ENCODE measurements around the gene SLC24A4. TPM values are rescaled to one million over a fixed set of nuclear protein-coding genes. Genes with fewer than 3 reads are reported as not detected.
A peak's percentile ranks its signal among the peaks of the same experiment; 100 is the strongest.

Gene SLC24A4
- total and polyA plus RNA-seq, 2 experiments from 2014 or later, result 0.46 to 0.50 TPM

- Histone ChIP-seq H3K9me3 (ENCODE audit: low read depth) (no peaks in the 10 kb centered on the region), H3K9me2 (replicated peaks; ENCODE audit: insufficient read depth) (no peaks in the 10 kb centered on the region), H3K36me3 (replicated peaks; ENCODE audit: insufficient read depth, low read depth) (no peaks in the 10 kb centered on the region), H3K4me1 (ENCODE audit: insufficient read depth) (peaks cover 21% of the 10 kb centered on the region), H4K20me1 (ENCODE audit: insufficient read depth, poor library complexity, severe bottlenecking) (no peaks in the 10 kb centered on the region), H3K4me2 (peak overlapping the region; percentile 99), H3K27ac (peak overlapping the region; percentile 59), H3K79me2 (peaks cover 20% of the 10 kb centered on the region), H2AFZ (peak overlapping the region; percentile 97), H3K27me3 (no peaks in the 10 kb centered on the region), H3K4me3 (peak overlapping the region; percentile 85)
- DNase-seq (ENCODE audit: low spot score), result peak; percentile 52
- 8% methylated on average over 72 of the region's 81 CpGs for WGBS (ENCODE audit: low lambda C conversion rate, missing lambda C conversion rate)
- no peak for TF ChIP-seq EZH2phosphoT487 (IDR thresholded peaks at IDR 0.05; ENCODE audit: low read depth, severe bottlenecking, unreplicated experiment)
- TF ChIP-seq EZH2 (IDR thresholded peaks at IDR 0.05; ENCODE audit: borderline replicate concordance), result no peak
- TF ChIP-seq CTCF (IDR thresholded peaks at IDR 0.05; ENCODE audit: poor library complexity), result no peak
These were observed 191.2 kb downstream of the SLC24A4 start for GRCh38 chr14:92513966-92514843.

GRCh38 chr14:92514844-92515514 lies 192.0 kb downstream of the SLC24A4 start:
- Histone ChIP-seq H2AFZ (peak overlapping the region; percentile 97), H3K4me1 (ENCODE audit: insufficient read depth) (peaks cover 21% of the 10 kb centered on the region), H3K9me3 (ENCODE audit: low read depth) (no peaks in the 10 kb centered on the region), H3K36me3 (replicated peaks; ENCODE audit: insufficient read depth, low read depth) (no peaks in the 10 kb centered on the region), H3K27me3 (no peaks in the 10 kb centered on the region), H3K4me2 (peak overlapping the region; percentile 99), H3K9me2 (replicated peaks; ENCODE audit: insufficient read depth) (no peaks in the 10 kb centered on the region), H3K27ac (no peak overlapping the region), H3K4me3 (peak overlapping the region; percentile 85), H4K20me1 (ENCODE audit: insufficient read depth, poor library complexity, severe bottlenecking) (no peaks in the 10 kb centered on the region), H3K79me2 (peaks cover 20% of the 10 kb centered on the region)
- TF ChIP-seq CTCF (IDR thresholded peaks at IDR 0.05; ENCODE audit: poor library complexity), result no peak
- TF ChIP-seq EZH2 (IDR thresholded peaks at IDR 0.05; ENCODE audit: borderline replicate concordance), result no peak
- no peak for TF ChIP-seq EZH2phosphoT487 (IDR thresholded peaks at IDR 0.05; ENCODE audit: low read depth, severe bottlenecking, unreplicated experiment)
- no peak for DNase-seq (ENCODE audit: low spot score)
- WGBS (ENCODE audit: low lambda C conversion rate, missing lambda C conversion rate), result 79% methylated on average over 15 of the region's 15 CpGs

GRCh38 chr14:92515546-92516343 lies 192.8 kb downstream of the SLC24A4 start:
- H3K9me2 ChIP-seq (replicated peaks; ENCODE audit: insufficient read depth), result no peaks in the 10 kb centered on the region
- H3K4me2 ChIP-seq, result peak overlapping the region; percentile 99
- peaks cover 20% of the 10 kb centered on the region for H3K79me2 ChIP-seq
- no peak for DNase-seq (ENCODE audit: low spot score)
- H3K27ac ChIP-seq, result no peak overlapping the region
- H4K20me1 ChIP-seq (ENCODE audit: insufficient read depth, poor library complexity, severe bottlenecking), result no peaks in the 10 kb centered on the region
- H3K4me3 ChIP-seq, result no peak overlapping the region
- H3K27me3 ChIP-seq, result no peaks in the 10 kb centered on the region
- WGBS (ENCODE audit: low lambda C conversion rate, missing lambda C conversion rate), result 91% methylated on average over 5 of the region's 5 CpGs
- H3K9me3 ChIP-seq (ENCODE audit: low read depth), result no peaks in the 10 kb centered on the region
- no peaks in the 10 kb centered on the region for H3K36me3 ChIP-seq (replicated peaks; ENCODE audit: insufficient read depth, low read depth)
- H2AFZ ChIP-seq, result no peak overlapping the region
- H3K4me1 ChIP-seq (ENCODE audit: insufficient read depth), result peaks cover 21% of the 10 kb centered on the region
- TF ChIP-seq CTCF (IDR thresholded peaks at IDR 0.05; ENCODE audit: poor library complexity), result no peak
- TF ChIP-seq EZH2 (IDR thresholded peaks at IDR 0.05; ENCODE audit: borderline replicate concordance), result no peak
- no peak for TF ChIP-seq EZH2phosphoT487 (IDR thresholded peaks at IDR 0.05; ENCODE audit: low read depth, severe bottlenecking, unreplicated experiment)

Measured in hepatocyte (in vitro differentiated cells).